Mucosa of stomach (tissue), 1 donor: ENCODE measurements around the gene CACNG1.

ENCODE experiments used
- H3K27me3 ChIP-seq: one replicate; pipeline ENCODE4 v1.7.0; 2013; ENCODE audit warnings: mild to moderate bottlenecking, low read length; ENCODE audit not compliant: control insufficient read depth, insufficient read depth
- H3K36me3 ChIP-seq: one replicate; pipeline ENCODE4 v1.7.0; 2013; ENCODE audit warnings: low read length; ENCODE audit not compliant: control insufficient read depth, insufficient read depth
- H3K4me1 ChIP-seq: one replicate; pipeline ENCODE4 v1.7.0; 2013; ENCODE audit warnings: mild to moderate bottlenecking, low read length; ENCODE audit not compliant: control insufficient read depth, insufficient read depth
- H3K4me3 ChIP-seq: one replicate; pipeline ENCODE4 v1.7.0; 2013; ENCODE audit warnings: low read length
- H3K9ac ChIP-seq: one replicate; pipeline ENCODE4 v1.7.0; 2013; ENCODE audit warnings: mild to moderate bottlenecking, low read length, moderate library complexity
- H3K9me3 ChIP-seq: one replicate; pipeline ENCODE4 v1.7.0; 2013; ENCODE audit warnings: mild to moderate bottlenecking, low read length, moderate library complexity; ENCODE audit not compliant: control insufficient read depth
- donor health status: Pancreatic carcinoma.

Gene CACNG1, protein sequence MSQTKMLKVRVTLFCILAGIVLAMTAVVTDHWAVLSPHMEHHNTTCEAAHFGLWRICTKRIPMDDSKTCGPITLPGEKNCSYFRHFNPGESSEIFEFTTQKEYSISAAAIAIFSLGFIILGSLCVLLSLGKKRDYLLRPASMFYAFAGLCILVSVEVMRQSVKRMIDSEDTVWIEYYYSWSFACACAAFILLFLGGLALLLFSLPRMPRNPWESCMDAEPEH

DNA sequence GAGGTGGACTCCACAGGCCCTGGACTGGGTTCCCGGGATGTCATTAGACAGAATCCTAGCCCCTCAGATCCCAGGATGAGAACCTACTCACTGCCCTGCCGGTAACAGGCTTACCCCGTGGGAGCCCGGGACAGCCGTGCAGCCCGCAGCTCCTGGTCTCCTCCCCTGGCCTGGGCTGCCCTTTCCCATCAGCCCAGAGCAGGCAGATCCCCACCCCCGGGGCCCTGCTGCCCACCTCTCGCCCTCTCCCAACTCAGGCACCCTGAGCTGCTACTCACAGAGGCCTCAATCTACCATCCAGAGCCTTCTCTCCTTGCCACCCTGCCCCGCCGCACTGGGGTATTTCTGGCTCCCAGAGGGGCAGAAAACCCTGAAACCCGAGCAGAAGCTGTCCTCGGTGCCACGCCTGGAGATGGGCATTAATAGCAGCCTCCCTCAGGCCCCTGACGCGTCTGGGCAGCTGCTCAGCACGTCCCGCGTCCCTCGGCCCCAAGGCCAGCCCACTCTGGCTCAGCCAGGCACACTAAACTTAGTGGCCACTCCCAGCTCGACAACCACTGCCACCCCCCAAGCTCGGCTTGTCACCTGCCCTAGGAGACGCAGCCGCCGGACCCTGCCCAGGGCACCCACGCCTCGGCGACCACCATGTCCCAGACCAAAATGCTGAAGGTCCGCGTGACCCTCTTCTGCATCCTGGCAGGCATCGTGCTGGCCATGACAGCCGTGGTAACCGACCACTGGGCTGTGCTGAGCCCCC, at the start of gene CACNG1:
TSS of gene CACNG1 (plus strand) at position 539 of the 757 bp plus-strand sequence. CDS start at position 646, 107 bp downstream.
- no peaks in the 10 kb centered on the region for H3K9me3 ChIP-seq
- no peak within 1 kb of the TSS for H3K9ac ChIP-seq
- H3K36me3 ChIP-seq = no peaks in the 10 kb centered on the region
- H3K4me3 ChIP-seq = no peak within 1 kb of the TSS
- H3K27me3 ChIP-seq = no peaks in the 10 kb centered on the region
- H3K4me1 ChIP-seq = peaks cover 10% of the 10 kb centered on the region

DNA sequence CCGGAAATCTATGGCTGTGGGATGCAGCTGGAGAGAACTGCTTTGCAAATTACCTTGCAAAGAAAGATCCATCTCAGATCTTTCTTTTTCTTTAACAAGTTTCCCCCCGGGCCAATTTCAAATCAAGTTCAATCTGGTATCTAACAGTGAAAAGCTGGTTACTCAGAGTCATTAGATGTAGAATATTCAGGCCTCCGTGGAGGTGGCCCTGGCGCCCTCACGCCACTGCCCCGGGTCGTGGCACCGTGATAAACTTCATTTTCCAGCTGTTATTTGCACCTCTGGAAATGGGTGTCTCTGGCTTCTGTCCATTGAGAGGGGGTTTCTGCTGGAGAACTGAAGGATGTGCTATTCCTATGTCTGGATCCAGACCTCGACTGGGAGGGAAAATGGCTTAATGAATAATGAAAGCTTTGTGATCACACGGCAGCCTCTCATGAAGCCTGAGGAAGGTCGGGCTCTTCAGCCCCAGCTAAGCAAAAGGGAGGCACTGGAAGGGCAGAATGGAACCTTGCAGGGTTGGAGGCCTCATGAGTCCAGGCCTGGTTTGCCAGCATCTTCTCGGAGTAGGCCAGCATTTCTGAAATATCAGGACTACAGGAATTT, 49.3 kb upstream of the CACNG1 start:
- no peak overlapping the region for H3K9ac ChIP-seq
- no peaks in the 10 kb centered on the region for H3K9me3 ChIP-seq
- H3K4me3 ChIP-seq = no peak overlapping the region
- peaks cover 2% of the 10 kb centered on the region for H3K27me3 ChIP-seq
- H3K36me3 ChIP-seq = no peaks in the 10 kb centered on the region
- no peaks in the 10 kb centered on the region for H3K4me1 ChIP-seq

DNA sequence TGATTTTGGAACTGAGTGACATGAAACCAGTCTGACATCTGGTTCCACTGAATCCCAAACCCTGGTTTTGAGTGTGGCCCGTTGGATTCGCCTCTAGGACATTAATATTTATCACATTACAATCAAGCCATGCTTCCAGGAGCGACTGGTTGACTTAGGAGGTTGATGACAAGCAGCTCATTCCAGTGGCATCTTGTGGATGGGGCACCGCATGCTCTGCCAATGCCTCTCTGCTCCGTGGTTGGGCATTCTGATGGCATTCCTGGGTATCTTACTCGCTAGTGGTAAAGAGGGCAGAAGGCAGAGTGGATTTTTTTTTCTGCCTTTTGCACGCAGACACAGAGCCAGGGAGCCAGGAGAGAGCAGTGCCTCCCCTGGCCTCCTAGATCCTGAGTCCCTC, 48.4 kb upstream of the CACNG1 start:
- no peak overlapping the region for H3K4me3 ChIP-seq
- no peaks in the 10 kb centered on the region for H3K9me3 ChIP-seq
- peaks cover 3% of the 10 kb centered on the region for H3K27me3 ChIP-seq
- H3K9ac ChIP-seq = no peak overlapping the region
- no peaks in the 10 kb centered on the region for H3K36me3 ChIP-seq
- H3K4me1 ChIP-seq = no peaks in the 10 kb centered on the region

DNA sequence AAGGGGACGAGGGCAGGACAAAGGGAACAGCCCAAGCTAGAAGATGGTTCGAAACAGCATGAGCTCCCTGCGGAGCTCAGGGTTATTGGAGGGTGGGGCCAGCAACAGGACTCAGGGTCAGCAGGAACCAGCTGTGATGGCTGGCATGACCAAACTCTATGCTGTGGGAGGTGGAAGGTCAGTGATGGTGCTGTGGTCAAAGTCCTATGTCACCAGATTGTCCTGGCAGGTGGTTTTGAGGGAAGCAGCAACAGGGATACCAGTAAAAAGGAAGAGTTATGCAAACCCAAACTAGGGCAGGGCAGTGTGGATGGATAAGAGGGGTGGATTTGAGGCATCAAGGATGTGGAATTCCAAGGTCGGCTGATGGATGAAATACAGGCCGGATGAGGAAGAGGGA, 47.4 kb upstream of the CACNG1 start:
- Histone ChIP-seq H3K9ac (no peak overlapping the region), H3K36me3 (no peaks in the 10 kb centered on the region), H3K4me3 (no peak overlapping the region), H3K9me3 (no peaks in the 10 kb centered on the region), H3K27me3 (peaks cover 3% of the 10 kb centered on the region), H3K4me1 (no peaks in the 10 kb centered on the region)

DNA sequence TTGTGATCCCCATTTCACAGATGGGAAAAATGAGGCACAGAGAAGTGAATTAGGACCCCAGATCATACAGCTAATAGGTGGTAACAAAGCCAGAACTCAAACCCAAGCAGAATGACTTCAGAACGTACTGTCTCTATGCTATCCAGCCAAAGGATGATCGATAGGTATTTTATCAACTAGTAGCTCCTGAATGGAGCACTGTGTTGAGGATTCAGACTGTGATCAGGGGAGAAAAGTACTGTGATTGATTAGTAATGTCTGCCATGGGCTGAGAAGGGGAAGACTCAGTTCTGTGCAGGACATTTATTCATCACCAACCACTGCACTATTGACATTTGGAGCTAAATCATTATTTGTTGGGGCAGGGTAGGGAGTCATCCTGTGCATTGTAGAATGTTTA, 41.1 kb upstream of the CACNG1 start:
- Histone ChIP-seq H3K36me3 (no peaks in the 10 kb centered on the region), H3K27me3 (peaks cover 3% of the 10 kb centered on the region), H3K9me3 (no peaks in the 10 kb centered on the region), H3K4me3 (no peak overlapping the region), H3K9ac (no peak overlapping the region), H3K4me1 (no peaks in the 10 kb centered on the region)

DNA sequence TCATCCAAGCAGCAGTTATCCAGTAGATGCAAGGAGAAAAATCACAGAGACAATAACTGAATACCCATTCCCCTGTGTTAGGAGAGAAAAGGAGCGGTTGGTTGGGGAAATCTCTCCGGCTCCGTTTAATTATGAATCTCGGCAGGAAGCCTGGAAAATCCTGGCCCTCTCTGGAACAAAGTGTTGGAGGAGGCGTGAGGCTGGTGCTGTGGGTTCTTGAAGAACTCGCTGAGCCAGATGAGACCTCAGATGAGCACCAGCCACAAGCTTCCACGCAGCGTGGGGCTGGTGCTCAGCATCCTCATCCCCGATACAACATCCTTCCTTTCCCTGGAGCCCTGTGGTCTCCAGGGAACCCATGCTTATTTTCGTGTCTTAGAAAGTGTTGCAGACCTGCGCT, 40.2 kb upstream of the CACNG1 start:
- H3K27me3 ChIP-seq = peaks cover 3% of the 10 kb centered on the region
- no peaks in the 10 kb centered on the region for H3K9me3 ChIP-seq
- no peaks in the 10 kb centered on the region for H3K36me3 ChIP-seq
- H3K4me1 ChIP-seq = no peaks in the 10 kb centered on the region
- no peak overlapping the region for H3K4me3 ChIP-seq
- H3K9ac ChIP-seq = no peak overlapping the region

DNA sequence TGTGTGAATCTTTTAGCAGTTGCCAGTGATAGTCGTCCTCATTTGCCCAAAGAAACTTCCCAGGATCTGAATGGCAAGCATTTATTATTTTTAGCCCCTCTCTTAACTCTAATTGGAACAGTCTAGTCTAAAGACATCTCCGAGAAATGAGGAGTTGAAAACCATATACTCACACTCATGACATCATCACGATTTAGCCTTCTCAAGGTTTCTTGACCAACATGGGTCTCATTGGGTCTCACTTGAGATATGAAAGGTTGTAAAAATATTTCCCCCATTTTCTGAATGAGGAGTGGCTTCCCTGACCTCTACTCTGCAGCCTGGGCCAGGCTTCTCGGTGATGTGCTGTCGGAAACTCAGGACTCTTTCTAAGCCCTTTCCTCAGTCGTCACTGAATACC, 37.1 kb upstream of the CACNG1 start:
- Histone ChIP-seq H3K4me3 (no peak overlapping the region), H3K9me3 (no peaks in the 10 kb centered on the region), H3K27me3 (no peaks in the 10 kb centered on the region), H3K4me1 (no peaks in the 10 kb centered on the region), H3K9ac (no peak overlapping the region), H3K36me3 (no peaks in the 10 kb centered on the region)

DNA sequence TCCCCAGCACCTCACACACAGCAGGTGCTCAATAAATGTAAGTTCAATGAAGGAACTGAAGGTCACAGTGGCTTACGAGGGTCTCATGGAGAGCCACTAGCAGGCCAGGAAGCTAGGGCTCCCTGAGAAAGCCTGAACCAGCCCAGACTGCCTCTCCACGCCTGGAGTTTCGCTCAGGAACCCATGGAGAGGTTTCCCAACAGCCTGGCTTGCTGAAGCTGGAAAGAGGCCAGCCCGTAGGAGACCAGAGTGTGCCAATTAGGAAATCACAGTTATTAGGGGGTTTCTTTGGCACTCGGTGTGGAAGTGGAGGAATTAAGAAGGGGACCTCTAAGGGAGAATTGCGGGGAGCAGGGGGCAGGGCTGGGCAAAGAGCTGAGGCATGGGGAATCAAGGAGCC, 36.3 kb upstream of the CACNG1 start:
- H3K4me3 ChIP-seq = no peak overlapping the region
- no peak overlapping the region for H3K9ac ChIP-seq
- no peaks in the 10 kb centered on the region for H3K36me3 ChIP-seq
- no peaks in the 10 kb centered on the region for H3K9me3 ChIP-seq
- H3K4me1 ChIP-seq = no peaks in the 10 kb centered on the region
- H3K27me3 ChIP-seq = no peaks in the 10 kb centered on the region

DNA sequence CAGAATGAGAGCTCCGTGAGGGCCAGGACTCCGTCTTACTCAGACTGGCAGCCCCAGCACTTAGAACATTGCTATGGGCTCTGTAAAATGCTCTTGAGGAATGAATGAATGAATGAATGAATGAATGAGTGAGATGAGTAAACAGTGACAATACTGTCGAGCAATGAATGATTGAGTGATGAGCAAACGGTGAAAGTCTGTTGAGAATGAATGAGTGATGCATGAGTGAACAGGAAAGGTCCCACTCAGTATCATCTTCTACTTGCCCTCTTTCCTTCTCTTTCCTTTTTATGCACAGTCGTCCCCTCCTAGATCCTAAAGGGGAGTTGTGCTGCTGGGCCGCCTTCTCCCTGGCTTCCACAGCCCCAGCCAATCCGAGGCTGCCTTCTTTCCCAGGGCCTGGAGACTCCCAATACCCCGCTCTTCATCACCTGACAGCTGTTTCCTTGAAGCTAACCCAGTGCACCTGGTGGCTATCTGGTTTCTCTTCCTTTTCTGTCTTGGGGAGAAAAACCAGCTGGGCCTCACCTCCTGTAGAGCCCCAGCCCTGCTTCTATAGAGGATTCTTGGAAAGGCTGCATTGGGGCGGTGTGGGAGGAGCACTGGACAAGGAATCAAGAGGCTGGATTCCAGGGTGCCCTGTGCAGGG, 32.7 kb upstream of the CACNG1 start:
- Histone ChIP-seq H3K9me3 (no peaks in the 10 kb centered on the region), H3K4me1 (no peaks in the 10 kb centered on the region), H3K27me3 (no peaks in the 10 kb centered on the region), H3K4me3 (no peak overlapping the region), H3K9ac (no peak overlapping the region), H3K36me3 (no peaks in the 10 kb centered on the region)

DNA sequence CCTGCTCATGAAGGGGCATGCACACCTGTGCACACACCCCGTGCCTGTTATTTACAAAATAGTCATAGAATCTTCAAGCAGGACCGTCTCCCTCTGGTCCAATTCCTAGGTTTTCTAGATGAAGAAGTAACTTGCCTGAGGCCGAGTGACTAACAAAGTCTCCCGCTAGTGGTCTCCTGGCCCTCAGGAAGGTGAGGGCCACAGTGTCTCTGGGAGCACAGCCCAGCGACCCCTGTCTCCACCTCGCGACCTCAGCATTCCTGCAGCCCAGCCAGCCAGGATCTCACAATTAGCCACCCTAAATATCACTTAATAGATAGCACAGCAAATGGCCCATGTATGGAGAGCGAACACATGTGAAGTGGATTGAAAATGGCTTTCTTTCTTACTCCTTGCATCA, 30.5 kb upstream of the CACNG1 start:
- Histone ChIP-seq H3K4me3 (no peak overlapping the region), H3K27me3 (no peaks in the 10 kb centered on the region), H3K4me1 (peaks cover 10% of the 10 kb centered on the region), H3K9me3 (no peaks in the 10 kb centered on the region), H3K36me3 (no peaks in the 10 kb centered on the region), H3K9ac (no peak overlapping the region)

DNA sequence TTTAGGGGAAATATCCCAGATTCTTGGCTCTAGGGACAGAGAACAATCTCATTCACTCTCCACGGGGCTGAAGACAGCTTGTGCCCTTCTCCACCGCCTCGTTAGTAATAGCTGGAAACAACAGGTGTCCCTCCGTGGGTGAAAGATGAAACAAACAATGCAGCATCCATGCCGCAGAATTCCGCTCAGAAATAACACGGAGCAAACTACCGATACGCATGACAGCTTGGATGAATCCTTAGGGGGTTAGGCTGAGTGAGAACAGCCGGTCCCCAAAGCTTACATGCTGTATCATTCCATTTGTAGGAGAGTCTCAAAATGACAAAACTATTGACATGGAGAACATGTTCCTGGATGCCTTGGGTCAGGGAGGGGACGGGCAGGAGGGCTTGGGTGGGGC, 29.4 kb upstream of the CACNG1 start:
- Histone ChIP-seq H3K36me3 (no peaks in the 10 kb centered on the region), H3K27me3 (no peaks in the 10 kb centered on the region), H3K4me3 (no peak overlapping the region), H3K4me1 (peaks cover 20% of the 10 kb centered on the region), H3K9ac (no peak overlapping the region), H3K9me3 (no peaks in the 10 kb centered on the region)
